IMR-90 (cell line): ENCODE measurements around the gene RXRB. TPM values are rescaled to one million over a fixed set of nuclear protein-coding genes. Genes with fewer than 3 reads are reported as not detected.

Experiments
- ATAC-seq: fragments of 200-7000 bp; cut with Tn5 transposase; 2 replicates; pipeline ENCODE4 v1.9.1; 2020; ENCODE audit warnings: low read depth, mild to moderate bottlenecking, moderate library complexity
- BruUV-seq: library from RNA; stranded (reverse); fragments of 400-500 nt; replicated peaks from 2 replicates; lab custom pipeline; 2021; lab: Mats Ljungman, UMichigan
- CTCF ChIA-PET: fragments of 300-600 bp; formaldehyde crosslinking; extraction: SDS; loops from one replicate; lab custom pipeline; 2021; ENCODE audit warnings: antibody characterized with exemption; lab: Yijun Ruan, JAX
- POLR2A ChIA-PET: fragments of 300-600 bp; sonication (Branson Sonifier 250); formaldehyde crosslinking; loops from one replicate; lab custom pipeline; 2022; ENCODE audit warnings: antibody characterized with exemption; ENCODE audit not compliant: unreplicated experiment; lab: Charles Lee
- DNase-seq: peaks from one replicate; pipeline ENCODE4 v3.0.0; 2013
- H2AFZ ChIP-seq: replicated peaks from 2 replicates; pipeline ENCODE3; 2013; ENCODE audit warnings: low read length, mild to moderate bottlenecking; ENCODE audit not compliant: poor library complexity
- H2AK5ac ChIP-seq: 2 replicates; pipeline ENCODE4 v1.6.1; 2013; ENCODE audit warnings: low read depth, low read length, inconsistent platforms
- H2AK9ac ChIP-seq: replicated peaks from 2 replicates; pipeline ENCODE3; 2013; ENCODE audit warnings: mild to moderate bottlenecking, low read depth, low read length, moderate library complexity; ENCODE audit not compliant: poor library complexity
- H2BK120ac ChIP-seq: 2 replicates; pipeline ENCODE4 v1.6.1; 2013; ENCODE audit warnings: low read depth, low read length, inconsistent platforms
- H2BK15ac ChIP-seq: 3 replicates; pipeline ENCODE4 v1.6.1; 2013; ENCODE audit warnings: low read depth, low read length, inconsistent platforms
- H2BK20ac ChIP-seq: 2 replicates; pipeline ENCODE4 v1.6.1; 2013; ENCODE audit warnings: low read depth, mild to moderate bottlenecking, inconsistent platforms, low read length, moderate library complexity
- H2BK5ac ChIP-seq: 2 replicates; pipeline ENCODE4 v1.6.1; 2013; ENCODE audit warnings: mild to moderate bottlenecking, low read depth, low read length, inconsistent platforms; ENCODE audit not compliant: poor library complexity, severe bottlenecking
- H3K14ac ChIP-seq: replicated peaks from 2 replicates; pipeline ENCODE4 v1.6.1; 2013; ENCODE audit warnings: low read depth, low read length, inconsistent platforms
- H3K18ac ChIP-seq: 2 replicates; pipeline ENCODE4 v1.6.1; 2013; ENCODE audit warnings: low read depth, low read length, control low read depth
- H3K23ac ChIP-seq: 2 replicates; pipeline ENCODE4 v1.6.1; 2013; ENCODE audit warnings: low read depth, low read length, inconsistent platforms
- H3K27ac ChIP-seq: 2 replicates; pipeline ENCODE4 v1.5.1; 2013; ENCODE audit warnings: mild to moderate bottlenecking, control low read depth, low read length; ENCODE audit not compliant: insufficient read depth
- H3K27me3 ChIP-seq: 2 replicates; pipeline ENCODE4 v1.6.1; 2013; ENCODE audit warnings: low read length; ENCODE audit not compliant: control insufficient read depth, insufficient read depth
- H3K36me3 ChIP-seq: 2 replicates; pipeline ENCODE4 v1.6.1; 2013; ENCODE audit warnings: low read length, mixed read lengths; ENCODE audit not compliant: control insufficient read depth, insufficient read depth
- H3K4ac ChIP-seq: 2 replicates; pipeline ENCODE4 v1.6.1; 2013; ENCODE audit warnings: low read depth, low read length, inconsistent platforms
- H3K4me1 ChIP-seq: 2 replicates; pipeline ENCODE4 v1.6.1; 2013; ENCODE audit warnings: low read length, mixed read lengths; ENCODE audit not compliant: control insufficient read depth, insufficient read depth
- H3K4me2 ChIP-seq: 2 replicates; pipeline ENCODE4 v1.6.1; 2013; ENCODE audit warnings: low read depth, mild to moderate bottlenecking, control low read depth, low read length, moderate library complexity
- H3K4me3 ChIP-seq: 2 replicates; pipeline ENCODE4 v1.5.1; 2013; ENCODE audit warnings: low read depth, mild to moderate bottlenecking, control low read depth, low read length, moderate library complexity; ENCODE audit not compliant: insufficient read depth
- H3K56ac ChIP-seq: 2 replicates; pipeline ENCODE4 v1.6.1; 2013; ENCODE audit warnings: low read length, inconsistent platforms; ENCODE audit not compliant: insufficient read depth; ENCODE audit errors: extremely low read depth
- H3K79me1 ChIP-seq, 2 experiments: 2 replicates each; pipeline ENCODE4 v1.6.1; 2013; ENCODE audit warnings: low read length in 2 of 2, inconsistent platforms in 1 of 2, low read depth in 1 of 2
- H3K9ac ChIP-seq: 2 replicates; pipeline ENCODE4 v1.6.1; 2013; ENCODE audit warnings: low read depth, low read length, control low read depth
- H3K9me1 ChIP-seq: 2 replicates; pipeline ENCODE4 v1.6.1; 2013; ENCODE audit warnings: low read length, inconsistent platforms; ENCODE audit not compliant: insufficient read depth
- H3K9me3 ChIP-seq: 2 replicates; pipeline ENCODE4 v1.6.1; 2013; ENCODE audit warnings: low read length; ENCODE audit not compliant: control insufficient read depth, insufficient read depth
- H4K20me1 ChIP-seq: 2 replicates; pipeline ENCODE4 v1.6.1; 2013; ENCODE audit warnings: low read length, inconsistent platforms; ENCODE audit not compliant: insufficient read depth
- H4K5ac ChIP-seq: 2 replicates; pipeline ENCODE4 v1.6.1; 2013; ENCODE audit warnings: mild to moderate bottlenecking, low read depth, low read length, control low read depth
- H4K8ac ChIP-seq, 2 experiments: 2 replicates each; pipeline ENCODE4 v1.6.1; 2013; ENCODE audit warnings: low read depth in 2 of 2, low read length in 2 of 2, control low read depth in 1 of 2, inconsistent platforms in 1 of 2
- H4K91ac ChIP-seq: 2 replicates; pipeline ENCODE4 v1.6.1; 2013; ENCODE audit warnings: low read depth, low read length, inconsistent platforms; ENCODE audit not compliant: insufficient read depth
- BHLHE40 ChIP-seq: fragments of 150-350 bp; IDR thresholded peaks from 2 replicates; pipeline ENCODE4 v1.6.1; 2016; ENCODE audit warnings: mild to moderate bottlenecking, low read depth, low read length
- CHD1 ChIP-seq: IDR thresholded peaks from 2 replicates; pipeline ENCODE4 v1.6.1; 2012; ENCODE audit warnings: low read depth, low read length, improper control_type of control experiment
- CTCF ChIP-seq: conservative IDR thresholded peaks from 2 replicates; pipeline ENCODE4 v1.5.1; 2012; ENCODE audit warnings: mild to moderate bottlenecking, low read depth, low read length, improper control_type of control experiment
- ELK1 ChIP-seq: fragments of 150-350 bp; IDR thresholded peaks from 2 replicates; pipeline ENCODE4 v1.6.1; 2016; ENCODE audit warnings: low read depth, mild to moderate bottlenecking, low read length, moderate library complexity, borderline replicate concordance
- FOS ChIP-seq: fragments of 150-350 bp; IDR thresholded peaks from 2 replicates; pipeline ENCODE4 v1.6.1; 2016; ENCODE audit warnings: low read depth, low read length
- MAFK ChIP-seq: IDR thresholded peaks from 2 replicates; pipeline ENCODE4 v1.6.1; 2012; ENCODE audit warnings: low read depth, low read length, improper control_type of control experiment
- MAZ ChIP-seq: IDR thresholded peaks from 2 replicates; pipeline ENCODE4 v1.6.1; 2012; ENCODE audit warnings: low read depth, mild to moderate bottlenecking, low read length, improper control_type of control experiment, moderate library complexity, borderline replicate concordance
- MXI1 ChIP-seq: IDR thresholded peaks from 2 replicates; pipeline ENCODE4 v1.6.1; 2012; ENCODE audit warnings: low read depth, mild to moderate bottlenecking, low read length, moderate library complexity, borderline replicate concordance
- NFE2L2 ChIP-seq: fragments of 150-350 bp; IDR thresholded peaks from 2 replicates; pipeline ENCODE4 v1.6.1; 2016; ENCODE audit warnings: low read depth, mild to moderate bottlenecking, low read length
- POLR2A ChIP-seq: IDR thresholded peaks from 2 replicates; pipeline ENCODE4 v1.6.1; 2012; ENCODE audit warnings: mild to moderate bottlenecking, low read depth, low read length
- RAD21 ChIP-seq: IDR thresholded peaks from 2 replicates; pipeline ENCODE4 v1.6.1; 2012; ENCODE audit warnings: low read length, improper control_type of control experiment
- RCOR1 ChIP-seq: IDR thresholded peaks from 2 replicates; pipeline ENCODE4 v1.6.1; 2012; ENCODE audit warnings: mild to moderate bottlenecking, low read length, improper control_type of control experiment; ENCODE audit not compliant: insufficient replicate concordance
- RFX5 ChIP-seq: IDR thresholded peaks from 2 replicates; pipeline ENCODE4 v1.8.0; 2012; ENCODE audit warnings: low read depth, mild to moderate bottlenecking, low read length, moderate library complexity
- SMC3 ChIP-seq: fragments of 150-350 bp; IDR thresholded peaks from 2 replicates; pipeline ENCODE4 v1.6.1; 2016; ENCODE audit warnings: low read depth, mild to moderate bottlenecking, antibody characterized with exemption, low read length, moderate library complexity
- WGBS, 2 experiments: methylation state at CpG; one replicate each; pipeline versions ENCODE4 v1.1.5 to v1.1.7; 2013; ENCODE audit warnings: missing lambda C conversion rate in 2 of 2; ENCODE audit not compliant: insufficient read length in 1 of 2; ENCODE audit errors: extremely low coverage in 2 of 2; 5-methylcytosine and 5-hydroxymethylcytosine counted together
- dilution Hi-C: fragments of 300-500 bp; cut with HindIII; formaldehyde crosslinking; loops from one replicate; pipeline ENCODE4 v1.14.3; 2018; ENCODE audit warnings: low sequenced_read_pairs; ENCODE audit not compliant: unreplicated experiment
- in situ Hi-C: fragments of 300-500 bp; cut with MboI; formaldehyde crosslinking; loops from 3 replicates; pipeline ENCODE4 v1.14.3; 2019; ENCODE audit warnings: low sequenced_read_pairs, inconsistent platforms, mixed read lengths
- intact Hi-C: fragments of 100-400 bp; cut with micrococcal nuclease; formaldehyde crosslinking; loops from 2 replicates; pipeline ENCODE4 v1.10.0; 2022
- polyA plus RNA-seq, 3 experiments: library from polyadenylated mRNA; depleted of rRNA; stranded (reverse); fragments of >200 nt; gene quantifications; 2 replicates each; pipeline ENCODE4 v1.2.3, GENCODE V29; 2012; ENCODE audit warnings: low replicate concordance in 1 of 3
- total RNA-seq: library from RNA; depleted of rRNA; stranded (reverse); fragments of >200 nt; gene quantifications from 2 replicates; pipeline ENCODE4 v1.2.3, GENCODE V29; 2012
- TF ChIP-seq, protein P1 (sequence below): fragments of 150-350 bp; IDR thresholded peaks from 2 replicates; pipeline ENCODE4 v1.6.1; 2017; ENCODE audit warnings: mild to moderate bottlenecking, antibody characterized with exemption, low read length, low read depth

Gene RXRB
- total and polyA plus RNA-seq, 2 of the 4 experiments (the other 2 are of a cell fraction) = 18.6 to 53.7 TPM

- Histone ChIP-seq H3K4me2 (no peak overlapping the region), H2AFZ (no peak overlapping the region), H3K14ac (no peak overlapping the region), H2BK20ac (no peak overlapping the region), H3K36me3 (peaks cover 9% of the 10 kb centered on the region; the same call in 1 of the 2 replicates), H4K20me1 (no peaks in the 10 kb centered on the region), H4K5ac (no peak overlapping the region), H2AK9ac (no peak overlapping the region), H2BK120ac (no peak overlapping the region), H2BK15ac (no peak overlapping the region), H3K4ac (no peak overlapping the region), H3K4me3 (no peak overlapping the region), H3K9me3 (no peaks in the 10 kb centered on the region), H4K8ac (no peak overlapping the region), H3K79me1 (no peaks in the 10 kb centered on the region), H4K91ac (no peak overlapping the region), H3K23ac (no peak overlapping the region), H2BK5ac (no peak overlapping the region), H3K9ac (no peak overlapping the region), H3K4me1 (peaks cover 2% of the 10 kb centered on the region; the same call in 1 of the 2 replicates), H3K18ac (no peak overlapping the region), H2AK5ac (no peak overlapping the region), H3K27ac (no peak overlapping the region), H3K56ac (no peak overlapping the region), H3K9me1 (no peaks in the 10 kb centered on the region), H3K27me3 (peaks cover 19% of the 10 kb centered on the region)
- ChIA-PET CTCF (no interaction called here), POLR2A (interaction anchor here (0.6 kb wide), 1 partner anchor 19 kb away, joined by 3 read pairs; no protein-coding TSS in a partner anchor)
- dilution Hi-C loops = no loop called here
- intact Hi-C loops = no loop called here
- DNase-seq (no peak), ATAC-seq (no peak)
- WGBS, 2 experiments = no CpG with 5 or more reads among the region's 9 CpGs
- in situ Hi-C loops = no loop called here
- no TSS peak for BruUV-seq
- no peak for TF ChIP-seq MXI1
- no peak for TF ChIP-seq RFX5
- TF ChIP-seq RCOR1 = no peak
- TF ChIP-seq RAD21 = no peak
- TF ChIP-seq MAFK = no peak
- no peak for TF ChIP-seq CHD1
- TF ChIP-seq, protein P1, sequence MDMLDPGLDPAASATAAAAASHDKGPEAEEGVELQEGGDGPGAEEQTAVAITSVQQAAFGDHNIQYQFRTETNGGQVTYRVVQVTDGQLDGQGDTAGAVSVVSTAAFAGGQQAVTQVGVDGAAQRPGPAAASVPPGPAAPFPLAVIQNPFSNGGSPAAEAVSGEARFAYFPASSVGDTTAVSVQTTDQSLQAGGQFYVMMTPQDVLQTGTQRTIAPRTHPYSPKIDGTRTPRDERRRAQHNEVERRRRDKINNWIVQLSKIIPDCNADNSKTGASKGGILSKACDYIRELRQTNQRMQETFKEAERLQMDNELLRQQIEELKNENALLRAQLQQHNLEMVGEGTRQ = no peak
- no peak for TF ChIP-seq FOS
- no peak for TF ChIP-seq MAZ
- TF ChIP-seq SMC3 = no peak
- no peak for TF ChIP-seq BHLHE40
- no peak for TF ChIP-seq ELK1
- no peak for TF ChIP-seq CTCF
- TF ChIP-seq NFE2L2 = no peak
- TF ChIP-seq POLR2A = no peak
Observed at GRCh38 chr6:33215271-33216116, 15.0 kb upstream of the RXRB start.
